K562 (cell line): ENCODE data around the gene NR1D1. TPM values are rescaled to one million over a fixed set of nuclear protein-coding genes. Genes with fewer than 3 reads are reported as not detected.

ENCODE experiments used
- ARID1B ChIP-seq: fragments of 450-650 bp; IDR thresholded peaks from 2 replicates; pipeline ENCODE4 v1.6.1; 2016; ENCODE audit warnings: antibody characterized with exemption, mild to moderate bottlenecking, inconsistent platforms
- CBFA2T2 ChIP-seq: fragments of 450-650 bp; conservative IDR thresholded peaks from 2 replicates; pipeline ENCODE4 v1.6.1; 2017; ENCODE audit warnings: mild to moderate bottlenecking
- CCNT2 ChIP-seq: IDR thresholded peaks from 2 replicates; pipeline ENCODE4 v1.6.1; 2011; ENCODE audit warnings: borderline replicate concordance, low read depth, mild to moderate bottlenecking, moderate library complexity, mixed read lengths, low read length; ENCODE audit not compliant: insufficient read length; ENCODE audit errors: extremely low read depth
- CEBPB ChIP-seq: fragments of 450-650 bp; IDR thresholded peaks from 2 replicates; pipeline ENCODE4 v1.6.1; 2016; ENCODE audit warnings: missing genetic modification characterization, missing compliant biosample characterization
- DPF2 ChIP-seq: fragments of 450-650 bp; IDR thresholded peaks from 2 replicates; pipeline ENCODE4 v1.6.1; 2016
- FOXJ2 ChIP-seq: fragments of 200-800 bp; sonication (Bioruptor generic); IDR thresholded peaks from 2 replicates; pipeline ENCODE4 v1.6.1; 2016; ENCODE audit warnings: missing genetic modification characterization, missing compliant biosample characterization
- LEF1 ChIP-seq: fragments of 450-650 bp; IDR thresholded peaks from 2 replicates; pipeline ENCODE4 v1.6.1; 2016; ENCODE audit warnings: mild to moderate bottlenecking
- MTA2 ChIP-seq: fragments of 450-650 bp; IDR thresholded peaks from 2 replicates; pipeline ENCODE4 v1.6.1; 2016; ENCODE audit warnings: low read depth
- NEUROD1 ChIP-seq: fragments of 150-350 bp; IDR thresholded peaks from 2 replicates; pipeline ENCODE4 v1.6.1; 2014; ENCODE audit warnings: borderline replicate concordance, low read length, low read depth; ENCODE audit not compliant: partially characterized antibody
- NR4A1 ChIP-seq, 2 experiments: fragments of 250-450 bp in 1 of 2; fragments of 450-650 bp in 1 of 2; sonication (Bioruptor Pico) in 1 of 2; IDR thresholded peaks; 2 replicates each; pipeline versions ENCODE4 v1.4.0 to v1.6.1; 2016 to 2020; ENCODE audit warnings: mild to moderate bottlenecking in 2 of 2, missing compliant biosample characterization in 1 of 2, missing genetic modification characterization in 1 of 2, moderate library complexity in 1 of 2
- PKNOX1 ChIP-seq: fragments of 450-650 bp; IDR thresholded peaks from 2 replicates; pipeline ENCODE4 v1.6.1; 2016
- POLR2AphosphoS5 ChIP-seq: IDR thresholded peaks from 2 replicates; pipeline ENCODE4 v1.6.1; 2011; ENCODE audit warnings: mild to moderate bottlenecking, low read depth, low read length, moderate library complexity; ENCODE audit not compliant: control insufficient read depth, insufficient read depth
- RAD51 ChIP-seq: fragments of 450-650 bp; IDR thresholded peaks from 2 replicates; pipeline ENCODE4 v1.7.1; 2016; ENCODE audit warnings: low read depth, mild to moderate bottlenecking, borderline replicate concordance
- SMAD4 ChIP-seq: fragments of 250-450 bp; sonication (Bioruptor Pico); conservative IDR thresholded peaks from 2 replicates; pipeline ENCODE4 v1.8.0; 2021; ENCODE audit warnings: inconsistent platforms, mild to moderate bottlenecking, moderate library complexity
- SOX6 ChIP-seq: fragments of 450-650 bp; IDR thresholded peaks from 2 replicates; pipeline ENCODE4 v1.6.1; 2014; ENCODE audit warnings: mild to moderate bottlenecking
- TEAD4 ChIP-seq, 2 experiments: sonication (generic) in 1 of 2; formaldehyde crosslinking in 1 of 2; IDR thresholded peaks; 2 replicates each; pipeline versions ENCODE4 v1.6.1 to v1.8.0; 2012 to 2022; ENCODE audit warnings: borderline replicate concordance in 1 of 2, inconsistent platforms in 1 of 2, low read length in 1 of 2, mild to moderate bottlenecking in 1 of 2, missing genetic modification reagents in 1 of 2
- TFAP4 ChIP-seq: sonication (generic); formaldehyde crosslinking; IDR thresholded peaks from 2 replicates; pipeline ENCODE4 v1.8.0; 2022; ENCODE audit warnings: missing genetic modification reagents, mild to moderate bottlenecking, moderate library complexity, borderline replicate concordance
- ZNF316 ChIP-seq: fragments of 450-650 bp; IDR thresholded peaks from 2 replicates; pipeline ENCODE4 v1.6.1; 2016
- ZNF551 ChIP-seq: fragments of 250-450 bp; sonication (Bioruptor Pico); IDR thresholded peaks from 2 replicates; pipeline ENCODE4 v1.5.0; 2021; ENCODE audit warnings: mild to moderate bottlenecking, moderate library complexity
- ZNF589 ChIP-seq: fragments of 200-800 bp; sonication (Bioruptor generic); IDR thresholded peaks from 2 replicates; pipeline ENCODE4 v1.6.1; 2016; ENCODE audit warnings: low read depth, missing genetic modification characterization, missing compliant biosample characterization
- ZNF695 ChIP-seq: fragments of 450-650 bp; formaldehyde crosslinking; IDR thresholded peaks from 2 replicates; pipeline ENCODE4 v1.4.0; 2020; ENCODE audit warnings: mild to moderate bottlenecking, moderate library complexity
- polyA plus RNA-seq, 8 experiments: library from polyadenylated mRNA; depleted of rRNA in 4 of 8; stranded (reverse) in 5 of 8; unstranded in 3 of 8; fragments of >200 nt; fragmentation: Nextera tagmentation in 2 of 8; fragmentation: Illumina TruSeq in 1 of 8; extraction: Ambion mirVana in 2 of 8; extraction: Trizol in 1 of 8; gene quantifications; 2 replicates each; pipeline versions ENCODE4 v1.2.1 to v1.2.3, GENCODE V29; 2011 to 2014; ENCODE audit warnings: inconsistent platforms in 1 of 8, missing spikeins in 1 of 8
- total RNA-seq, 7 experiments: library from RNA; depleted of rRNA in 6 of 7; stranded (reverse); fragments of >200 nt in 6 of 7; fragmentation: Illumina TruSeq in 2 of 7; extraction: Trizol in 2 of 7; gene quantifications; 2 replicates each; pipeline versions ENCODE4 v1.2.1 to v1.2.3, GENCODE V29; 2011 to 2021; ENCODE audit warnings: low replicate concordance in 1 of 7
- TF ChIP-seq, protein P1 (sequence below): sonication (generic); formaldehyde crosslinking; IDR thresholded peaks from 2 replicates; pipeline ENCODE4 v1.5.0; 2020; ENCODE audit warnings: missing genetic modification reagents
- TF ChIP-seq, protein P2 (sequence below), 2 experiments: fragments of 450-650 bp in 1 of 2; sonication (generic) in 1 of 2; formaldehyde crosslinking in 1 of 2; IDR thresholded peaks in 1 of 2; conservative IDR thresholded peaks in 1 of 2; 2 replicates each; pipeline versions ENCODE4 v1.6.1 to v1.8.1; 2016 to 2023; ENCODE audit warnings: mild to moderate bottlenecking in 2 of 2, moderate library complexity in 2 of 2, inconsistent platforms in 1 of 2, missing genetic modification reagents in 1 of 2

The NR1D1 gene
- total and polyA plus RNA-seq, 9 of the 15 experiments (the other 6 are each of a cell fraction or from before 2014, with no cell fraction given): 0.25 to 7.7 (median 0.65) TPM

DNA sequence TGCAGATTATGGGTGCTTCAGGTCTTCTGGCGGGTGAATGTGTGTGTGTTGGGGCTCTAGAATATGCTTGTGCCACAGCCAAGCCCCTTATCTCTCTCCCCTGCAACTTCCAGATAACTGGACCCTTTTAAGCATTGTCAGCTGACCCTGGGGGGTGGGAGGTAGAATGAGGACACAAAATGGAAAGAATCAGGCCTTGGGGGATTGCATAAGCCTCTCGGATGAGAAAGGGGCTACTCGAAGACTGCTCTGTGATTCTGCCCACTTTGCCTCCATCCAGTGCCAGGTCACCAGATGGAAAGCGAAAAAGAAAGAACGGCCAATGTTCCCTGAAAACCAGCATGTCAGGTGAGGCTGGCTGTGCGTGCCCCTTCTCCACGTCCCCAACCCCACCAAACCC is 23.8 kb downstream of the NR1D1 start (continued):
- TF ChIP-seq, protein P1, sequence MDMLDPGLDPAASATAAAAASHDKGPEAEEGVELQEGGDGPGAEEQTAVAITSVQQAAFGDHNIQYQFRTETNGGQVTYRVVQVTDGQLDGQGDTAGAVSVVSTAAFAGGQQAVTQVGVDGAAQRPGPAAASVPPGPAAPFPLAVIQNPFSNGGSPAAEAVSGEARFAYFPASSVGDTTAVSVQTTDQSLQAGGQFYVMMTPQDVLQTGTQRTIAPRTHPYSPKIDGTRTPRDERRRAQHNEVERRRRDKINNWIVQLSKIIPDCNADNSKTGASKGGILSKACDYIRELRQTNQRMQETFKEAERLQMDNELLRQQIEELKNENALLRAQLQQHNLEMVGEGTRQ: peak; percentile 33; the same call in 1 of the 2 replicates
- no peak for TF ChIP-seq ZNF695
- peak; percentile 23 for TF ChIP-seq CCNT2
- TF ChIP-seq DPF2: peak; percentile 80; the same call in 1 of the 2 replicates
- peak; percentile 28 for TF ChIP-seq NEUROD1
- TF ChIP-seq TFAP4: 0 out of 2 replicates have a peak, but pooled peaks have one; percentile 21
- 0 out of 2 replicates have a peak, but pooled peaks have one; percentile 3 for TF ChIP-seq ZNF316
- TF ChIP-seq CEBPB (tag): peak; percentile 39; the same call in 1 of the 2 replicates
- TF ChIP-seq POLR2AphosphoS5: peak; percentile 32; the same call in 1 of the 2 replicates
- TF ChIP-seq SOX6: 0 out of 2 replicates have a peak, but pooled peaks have one; percentile 18
- TF ChIP-seq RAD51: peak; percentile 51; the same call in 1 of the 2 replicates
- no peak for TF ChIP-seq NR4A1 (CRISPR knock-in tag; IDR thresholded peaks at IDR 0.05)
- TF ChIP-seq NR4A1 (tag; IDR thresholded peaks at IDR 0.05): peak; percentile 55; the same call in 1 of the 2 replicates
- peak; percentile 66; the same call in 1 of the 2 replicates for TF ChIP-seq SMAD4 (CRISPR knock-in tag)
- peak; percentile 50; the same call in 1 of the 2 replicates for TF ChIP-seq LEF1
- peak; percentile 36; the same call in 1 of the 2 replicates for TF ChIP-seq MTA2
- TF ChIP-seq ARID1B: peak; percentile 86
- TF ChIP-seq ZNF589 (CRISPR knock-in tag): no peak
- TF ChIP-seq FOXJ2 (tag): peak; percentile 48; the same call in 1 of the 2 replicates
- TF ChIP-seq CBFA2T2: peak; percentile 67
- TF ChIP-seq, protein P2, sequence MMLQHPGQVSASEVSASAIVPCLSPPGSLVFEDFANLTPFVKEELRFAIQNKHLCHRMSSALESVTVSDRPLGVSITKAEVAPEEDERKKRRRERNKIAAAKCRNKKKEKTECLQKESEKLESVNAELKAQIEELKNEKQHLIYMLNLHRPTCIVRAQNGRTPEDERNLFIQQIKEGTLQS (IDR thresholded peaks at IDR 0.05): peak; percentile 47; the same call in 1 of the 2 replicates
- TF ChIP-seq, protein P2 (CRISPR knock-in tag; conservative IDR thresholded peaks at IDR 0.05): no peak
- TF ChIP-seq ZNF551: no peak
- peak; percentile 26; the same call in 1 of the 2 replicates for TF ChIP-seq TEAD4 (IDR thresholded peaks at IDR 0.05; ENCODE audit: low read length)
- TF ChIP-seq TEAD4 (CRISPR knock-in tag; IDR thresholded peaks at IDR 0.05; ENCODE audit: borderline replicate concordance): no peak
- TF ChIP-seq PKNOX1: no peak
